Neural progenitor cell (in vitro differentiated cells): Measurements from ENCODE around the gene APOE. TPM values are rescaled to one million over a fixed set of nuclear protein-coding genes. Genes with fewer than 3 reads are reported as not detected.

Experiments used
- DNase-seq: peaks from one replicate; pipeline ENCODE4 v3.0.0-alpha.2; 2016; ENCODE audit warnings: low spot score
- H2AFZ ChIP-seq: fragments of 200-600 bp; sonication (generic); replicated peaks from 2 replicates; pipeline ENCODE4 v1.6.1; 2016; ENCODE audit warnings: antibody characterized with exemption
- H3F3A ChIP-seq: fragments of 200-600 bp; sonication (generic); 2 replicates; pipeline ENCODE4 v1.6.1; 2016; ENCODE audit warnings: antibody characterized with exemption, low read depth
- H3K27ac ChIP-seq: fragments of 200-600 bp; sonication (generic); 2 replicates; pipeline ENCODE4 v1.5.1; 2016; ENCODE audit warnings: mild to moderate bottlenecking
- H3K27me3 ChIP-seq: fragments of 200-600 bp; sonication (generic); 2 replicates; pipeline ENCODE4 v1.6.1; 2016; ENCODE audit warnings: mild to moderate bottlenecking, moderate library complexity
- H3K36me3 ChIP-seq: fragments of 200-600 bp; sonication (generic); 2 replicates; pipeline ENCODE4 v1.5.1; 2016
- H3K4me1 ChIP-seq: fragments of 200-600 bp; sonication (generic); 2 replicates; pipeline ENCODE4 v1.6.1; 2016; ENCODE audit warnings: mixed run types
- H3K4me2 ChIP-seq: fragments of 200-600 bp; sonication (generic); 2 replicates; pipeline ENCODE4 v1.6.1; 2016
- H3K4me3 ChIP-seq: fragments of 200-600 bp; sonication (generic); 2 replicates; pipeline ENCODE4 v1.5.1; 2016
- H3K79me2 ChIP-seq: fragments of 200-600 bp; sonication (generic); 2 replicates; pipeline ENCODE4 v1.6.1; 2016; ENCODE audit warnings: low read depth
- H3K9ac ChIP-seq: fragments of 200-600 bp; sonication (generic); 2 replicates; pipeline ENCODE4 v1.6.1; 2016
- H3K9me3 ChIP-seq: fragments of 200-600 bp; sonication (generic); 2 replicates; pipeline ENCODE4 v1.5.1; 2016; ENCODE audit warnings: low read depth
- H4K20me1 ChIP-seq: fragments of 200-600 bp; sonication (generic); 2 replicates; pipeline ENCODE4 v1.6.1; 2016; ENCODE audit warnings: low read depth
- H3K27ac Mint-ChIP-seq: 3 replicates; pipeline ENCODE4 v1.8.0; 2021; ENCODE audit warnings: mixed read lengths
- H3K27me3 Mint-ChIP-seq: 2 replicates; pipeline ENCODE4 v1.8.0; 2022; ENCODE audit warnings: low read depth, mild to moderate bottlenecking, inconsistent platforms, moderate library complexity, mixed read lengths; ENCODE audit not compliant: insufficient read depth
- H3K36me3 Mint-ChIP-seq: 3 replicates; pipeline ENCODE4 v1.8.0; 2021; ENCODE audit warnings: mixed read lengths
- H3K4me1 Mint-ChIP-seq: 3 replicates; pipeline ENCODE4 v1.8.0; 2021; ENCODE audit warnings: mixed read lengths
- H3K4me3 Mint-ChIP-seq: 3 replicates; pipeline ENCODE4 v1.8.0; 2021; ENCODE audit warnings: mild to moderate bottlenecking, moderate library complexity, mixed read lengths
- H3K9me3 Mint-ChIP-seq: 3 replicates; pipeline ENCODE4 v1.8.0; 2020; ENCODE audit warnings: mixed read lengths
- EZH2 ChIP-seq: fragments of 200-600 bp; sonication (generic); IDR thresholded peaks from 2 replicates; pipeline ENCODE4 v1.6.1; 2017; ENCODE audit warnings: antibody characterized with exemption, mild to moderate bottlenecking, moderate library complexity
- EZH2phosphoT487 ChIP-seq: fragments of 200-600 bp; sonication (generic); IDR thresholded peaks from 2 replicates; pipeline ENCODE4 v1.6.1; 2017; ENCODE audit warnings: antibody characterized with exemption
- total RNA-seq: library from RNA; depleted of rRNA; stranded (reverse); fragments of >200 nt; gene quantifications from 2 replicates; pipeline ENCODE4 v1.2.3, GENCODE V29; 2015; ENCODE audit warnings: low replicate concordance
- TF ChIP-seq, protein P1 (sequence below): fragments of 200-600 bp; sonication (generic); IDR thresholded peaks from 2 replicates; pipeline ENCODE4 v1.5.1; 2017; ENCODE audit warnings: antibody characterized with exemption, mild to moderate bottlenecking

Gene APOE
- total RNA-seq, 1 donor from 2014 or later: 195 TPM

- no peaks in the 10 kb centered on the region for H3K36me3 ChIP-seq
- H3F3A ChIP-seq: no peaks in the 10 kb centered on the region
- no peak overlapping the region for H3K27ac ChIP-seq
- Mint-ChIP-seq H3K4me1 (no peaks in the 10 kb centered on the region), H3K36me3 (peaks cover 34% of the 10 kb centered on the region), H3K4me3 (no peak overlapping the region), H3K9me3 (no peaks in the 10 kb centered on the region), H3K27me3 (no peaks in the 10 kb centered on the region), H3K27ac (no peak overlapping the region)
- H3K4me1 ChIP-seq: no peaks in the 10 kb centered on the region
- peaks cover 50% of the 10 kb centered on the region for H4K20me1 ChIP-seq
- no peak overlapping the region for H3K4me2 ChIP-seq
- no peaks in the 10 kb centered on the region for H3K9me3 ChIP-seq
- no peak for DNase-seq
- no peak overlapping the region for H3K9ac ChIP-seq
- H3K27me3 ChIP-seq: no peaks in the 10 kb centered on the region
- TF ChIP-seq, protein P1, sequence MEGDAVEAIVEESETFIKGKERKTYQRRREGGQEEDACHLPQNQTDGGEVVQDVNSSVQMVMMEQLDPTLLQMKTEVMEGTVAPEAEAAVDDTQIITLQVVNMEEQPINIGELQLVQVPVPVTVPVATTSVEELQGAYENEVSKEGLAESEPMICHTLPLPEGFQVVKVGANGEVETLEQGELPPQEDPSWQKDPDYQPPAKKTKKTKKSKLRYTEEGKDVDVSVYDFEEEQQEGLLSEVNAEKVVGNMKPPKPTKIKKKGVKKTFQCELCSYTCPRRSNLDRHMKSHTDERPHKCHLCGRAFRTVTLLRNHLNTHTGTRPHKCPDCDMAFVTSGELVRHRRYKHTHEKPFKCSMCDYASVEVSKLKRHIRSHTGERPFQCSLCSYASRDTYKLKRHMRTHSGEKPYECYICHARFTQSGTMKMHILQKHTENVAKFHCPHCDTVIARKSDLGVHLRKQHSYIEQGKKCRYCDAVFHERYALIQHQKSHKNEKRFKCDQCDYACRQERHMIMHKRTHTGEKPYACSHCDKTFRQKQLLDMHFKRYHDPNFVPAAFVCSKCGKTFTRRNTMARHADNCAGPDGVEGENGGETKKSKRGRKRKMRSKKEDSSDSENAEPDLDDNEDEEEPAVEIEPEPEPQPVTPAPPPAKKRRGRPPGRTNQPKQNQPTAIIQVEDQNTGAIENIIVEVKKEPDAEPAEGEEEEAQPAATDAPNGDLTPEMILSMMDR: no peak
- TF ChIP-seq EZH2phosphoT487: no peak
- no peak for TF ChIP-seq EZH2
- peaks cover 27% of the 10 kb centered on the region for H3K79me2 ChIP-seq
- no peak overlapping the region for H3K4me3 ChIP-seq
- H2AFZ ChIP-seq: no peak overlapping the region
These were observed 38.0 kb upstream of the APOE start for GRCh38 chr19:44867578-44867977.

DNA sequence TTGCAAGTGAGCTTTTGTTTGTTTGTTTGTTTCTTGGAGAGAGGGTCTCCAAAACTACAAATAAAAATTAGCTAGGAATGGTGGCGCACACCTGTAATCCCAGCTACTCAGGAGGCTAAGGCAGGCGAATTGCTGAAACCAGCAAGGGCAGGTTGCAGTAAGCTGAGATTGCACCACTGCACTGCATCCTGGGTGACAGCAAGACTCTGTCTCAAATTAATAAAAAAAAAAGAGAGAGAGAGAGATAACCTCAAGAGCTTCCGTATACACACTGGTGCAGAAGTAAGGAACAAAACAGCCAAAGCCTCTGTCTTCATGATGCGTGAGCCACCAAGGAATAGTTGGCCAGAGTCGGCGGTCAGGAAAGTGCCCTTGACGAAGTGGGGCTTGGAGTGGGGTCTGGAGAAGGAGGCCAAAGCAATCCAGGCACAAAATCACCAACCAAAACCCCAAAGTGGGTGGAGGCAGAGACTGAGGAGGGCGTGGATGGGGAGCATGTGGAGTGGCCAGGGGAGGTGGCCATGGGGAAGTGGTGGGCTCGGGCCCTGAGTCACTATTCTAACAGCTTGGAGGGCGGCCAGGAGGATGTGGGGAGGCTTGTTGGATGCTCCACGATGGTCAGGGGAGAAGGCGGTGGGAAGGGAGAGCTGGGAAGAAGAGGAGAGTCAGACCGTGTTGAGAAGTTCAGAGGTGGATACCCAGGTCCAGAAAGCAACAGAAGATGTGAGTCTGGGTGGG, 35.7 kb upstream of the APOE start:
- Histone ChIP-seq H2AFZ (no peak overlapping the region), H3K4me1 (no peaks in the 10 kb centered on the region), H3K36me3 (no peaks in the 10 kb centered on the region), H3K9ac (no peak overlapping the region), H3K79me2 (peaks cover 11% of the 10 kb centered on the region), H3K4me2 (no peak overlapping the region), H4K20me1 (peaks cover 42% of the 10 kb centered on the region), H3K4me3 (no peak overlapping the region), H3K9me3 (no peaks in the 10 kb centered on the region), H3K27ac (no peak overlapping the region), H3F3A (no peaks in the 10 kb centered on the region), H3K27me3 (no peaks in the 10 kb centered on the region)
- Mint-ChIP-seq H3K36me3 (peaks cover 42% of the 10 kb centered on the region), H3K9me3 (no peaks in the 10 kb centered on the region), H3K4me3 (no peak overlapping the region), H3K27me3 (peaks cover 2% of the 10 kb centered on the region), H3K27ac (no peak overlapping the region), H3K4me1 (no peaks in the 10 kb centered on the region)
- TF ChIP-seq EZH2: no peak
- TF ChIP-seq EZH2phosphoT487: no peak
- TF ChIP-seq, protein P1: no peak
- no peak for DNase-seq

DNA sequence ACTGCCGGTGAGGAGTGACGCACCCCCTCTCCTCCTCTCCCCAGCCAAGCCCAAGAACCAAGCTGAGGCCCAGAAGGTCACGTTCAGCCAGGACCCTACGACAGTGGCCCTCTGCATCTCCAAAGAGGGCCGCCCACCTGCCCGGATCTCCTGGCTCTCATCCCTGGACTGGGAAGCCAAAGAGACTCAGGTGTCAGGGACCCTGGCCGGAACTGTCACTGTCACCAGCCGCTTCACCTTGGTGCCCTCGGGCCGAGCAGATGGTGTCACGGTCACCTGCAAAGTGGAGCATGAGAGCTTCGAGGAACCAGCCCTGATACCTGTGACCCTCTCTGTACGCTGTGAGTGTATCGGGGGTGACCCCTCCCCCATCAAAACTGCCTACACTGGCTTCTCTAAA, 33.8 kb upstream of the APOE start:
- no peaks in the 10 kb centered on the region for H3K79me2 ChIP-seq
- Mint-ChIP-seq H3K4me3 (no peak overlapping the region), H3K27ac (no peak overlapping the region), H3K9me3 (no peaks in the 10 kb centered on the region), H3K36me3 (peaks cover 44% of the 10 kb centered on the region), H3K27me3 (peaks cover 2% of the 10 kb centered on the region), H3K4me1 (no peaks in the 10 kb centered on the region)
- no peak overlapping the region for H3K4me2 ChIP-seq
- DNase-seq: no peak
- no peaks in the 10 kb centered on the region for H3F3A ChIP-seq
- no peaks in the 10 kb centered on the region for H3K4me1 ChIP-seq
- H3K9me3 ChIP-seq: no peaks in the 10 kb centered on the region
- no peaks in the 10 kb centered on the region for H3K27me3 ChIP-seq
- TF ChIP-seq EZH2: no peak
- TF ChIP-seq, protein P1: no peak
- TF ChIP-seq EZH2phosphoT487: no peak
- H2AFZ ChIP-seq: no peak overlapping the region
- H3K9ac ChIP-seq: no peak overlapping the region
- H3K4me3 ChIP-seq: no peak overlapping the region
- H4K20me1 ChIP-seq: peaks cover 31% of the 10 kb centered on the region
- no peak overlapping the region for H3K27ac ChIP-seq
- no peaks in the 10 kb centered on the region for H3K36me3 ChIP-seq
